ENCODE measurements around the gene VWA8.

VWA8 gene

GRCh38 chr13:41587490-41587889 is 373.4 kb downstream of the VWA8 start:
- no peak for DNase-seq
- no peak overlapping the region for H3K27ac ChIP-seq

GRCh38 chr13:41586216-41586615 is 374.7 kb downstream of the VWA8 start:
- no peaks in the 10 kb centered on the region for H3K9me3 ChIP-seq (ENCODE audit: severe bottlenecking)
- no peaks in the 10 kb centered on the region for H3K27me3 ChIP-seq (ENCODE audit: insufficient read depth, low read depth, severe bottlenecking)
- no peak for TF ChIP-seq CTCF (IDR thresholded peaks at IDR 0.05; ENCODE audit: low read depth, low read length)
- DNase-seq = no peak
- no peaks in the 10 kb centered on the region for H3K36me3 ChIP-seq
- H3K27ac ChIP-seq = no peak overlapping the region
- H3K4me3 ChIP-seq (ENCODE audit: low read depth, low read length) = no peak overlapping the region

More at GRCh38 chr13:41587490-41587889, 373.4 kb downstream of the VWA8 start:
- Histone ChIP-seq H3K4me3 (ENCODE audit: low read depth, low read length) (no peak overlapping the region), H3K36me3 (no peaks in the 10 kb centered on the region), H3K27me3 (ENCODE audit: insufficient read depth, low read depth, severe bottlenecking) (no peaks in the 10 kb centered on the region), H3K9me3 (ENCODE audit: severe bottlenecking) (no peaks in the 10 kb centered on the region)
- TF ChIP-seq CTCF (IDR thresholded peaks at IDR 0.05; ENCODE audit: low read depth, low read length) = no peak

GRCh38 chr13:41582027-41582463 is 378.9 kb downstream of the VWA8 start:
- H3K27ac ChIP-seq = no peak overlapping the region
- no peaks in the 10 kb centered on the region for H3K9me3 ChIP-seq (ENCODE audit: severe bottlenecking)
- DNase-seq = no peak
- no peaks in the 10 kb centered on the region for H3K36me3 ChIP-seq
- no peak overlapping the region for H3K4me3 ChIP-seq (ENCODE audit: low read depth, low read length)
- TF ChIP-seq CTCF (IDR thresholded peaks at IDR 0.05; ENCODE audit: low read depth, low read length) = no peak
- no peaks in the 10 kb centered on the region for H3K27me3 ChIP-seq (ENCODE audit: insufficient read depth, low read depth, severe bottlenecking)

GRCh38 chr13:41580345-41580744 is 380.6 kb downstream of the VWA8 start:
- Histone ChIP-seq H3K27me3 (ENCODE audit: insufficient read depth, low read depth, severe bottlenecking) (no peaks in the 10 kb centered on the region), H3K4me3 (ENCODE audit: low read depth, low read length) (no peak overlapping the region), H3K9me3 (ENCODE audit: severe bottlenecking) (no peaks in the 10 kb centered on the region), H3K27ac (no peak overlapping the region), H3K36me3 (no peaks in the 10 kb centered on the region)
- no peak for TF ChIP-seq CTCF (IDR thresholded peaks at IDR 0.05; ENCODE audit: low read depth, low read length)
- no peak for DNase-seq

- DNase-seq = no peak
- H3K4me3 ChIP-seq (ENCODE audit: low read depth, low read length) = no peak overlapping the region
- no peaks in the 10 kb centered on the region for H3K36me3 ChIP-seq
- H3K27me3 ChIP-seq (ENCODE audit: insufficient read depth, low read depth, severe bottlenecking) = no peaks in the 10 kb centered on the region
- H3K9me3 ChIP-seq (ENCODE audit: severe bottlenecking) = no peaks in the 10 kb centered on the region
- no peak for TF ChIP-seq CTCF (IDR thresholded peaks at IDR 0.05; ENCODE audit: low read depth, low read length)
- no peak overlapping the region for H3K27ac ChIP-seq
Measured at GRCh38 chr13:41579881-41580280, 381.0 kb downstream of the VWA8 start.

GRCh38 chr13:41579168-41579567 is 381.7 kb downstream of the VWA8 start:
- H3K27me3 ChIP-seq (ENCODE audit: insufficient read depth, low read depth, severe bottlenecking) = no peaks in the 10 kb centered on the region
- TF ChIP-seq CTCF (IDR thresholded peaks at IDR 0.05; ENCODE audit: low read depth, low read length) = no peak
- no peak overlapping the region for H3K4me3 ChIP-seq (ENCODE audit: low read depth, low read length)
- no peak overlapping the region for H3K27ac ChIP-seq
- H3K36me3 ChIP-seq = no peaks in the 10 kb centered on the region
- H3K9me3 ChIP-seq (ENCODE audit: severe bottlenecking) = no peaks in the 10 kb centered on the region
- DNase-seq = no peak
